ENCODE results near the gene GPR17.

DNA sequence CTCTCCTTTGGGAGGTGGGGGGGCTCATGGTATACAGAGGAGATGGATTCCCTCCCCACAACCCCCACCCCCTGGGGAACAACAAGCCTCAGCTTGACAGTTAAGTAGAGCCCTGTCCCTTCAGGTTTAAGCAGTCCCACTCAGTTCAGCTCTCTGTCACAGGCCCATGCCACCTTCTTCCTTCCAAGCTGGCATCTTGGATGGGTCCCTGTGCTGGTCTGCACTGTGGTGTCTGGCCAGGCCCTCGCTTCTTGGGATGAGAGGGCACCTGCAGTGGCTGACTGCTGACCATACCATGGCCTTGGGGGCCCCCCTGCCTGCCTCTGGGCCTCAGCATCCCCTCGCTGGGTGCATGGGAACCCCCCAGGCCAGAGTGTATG is 20.4 kb upstream of the GPR17 start:
- TF ChIP-seq POLR2A (IDR thresholded peaks at IDR 0.05): no peak
- TF ChIP-seq, protein P1, sequence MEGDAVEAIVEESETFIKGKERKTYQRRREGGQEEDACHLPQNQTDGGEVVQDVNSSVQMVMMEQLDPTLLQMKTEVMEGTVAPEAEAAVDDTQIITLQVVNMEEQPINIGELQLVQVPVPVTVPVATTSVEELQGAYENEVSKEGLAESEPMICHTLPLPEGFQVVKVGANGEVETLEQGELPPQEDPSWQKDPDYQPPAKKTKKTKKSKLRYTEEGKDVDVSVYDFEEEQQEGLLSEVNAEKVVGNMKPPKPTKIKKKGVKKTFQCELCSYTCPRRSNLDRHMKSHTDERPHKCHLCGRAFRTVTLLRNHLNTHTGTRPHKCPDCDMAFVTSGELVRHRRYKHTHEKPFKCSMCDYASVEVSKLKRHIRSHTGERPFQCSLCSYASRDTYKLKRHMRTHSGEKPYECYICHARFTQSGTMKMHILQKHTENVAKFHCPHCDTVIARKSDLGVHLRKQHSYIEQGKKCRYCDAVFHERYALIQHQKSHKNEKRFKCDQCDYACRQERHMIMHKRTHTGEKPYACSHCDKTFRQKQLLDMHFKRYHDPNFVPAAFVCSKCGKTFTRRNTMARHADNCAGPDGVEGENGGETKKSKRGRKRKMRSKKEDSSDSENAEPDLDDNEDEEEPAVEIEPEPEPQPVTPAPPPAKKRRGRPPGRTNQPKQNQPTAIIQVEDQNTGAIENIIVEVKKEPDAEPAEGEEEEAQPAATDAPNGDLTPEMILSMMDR (IDR thresholded peaks at IDR 0.05): no peak
